Keratinocyte (primary cell): ENCODE data around the gene SCRT2. TPM values are rescaled to one million over a fixed set of nuclear protein-coding genes. Genes with fewer than 3 reads are reported as not detected.
"Not testable (repeated sequence)": the region's sequence is repeated elsewhere in the genome, so short reads cannot be mapped to it uniquely, and the experiment has no call there.

Source experiments
- DNase-seq: peaks from one replicate; pipeline ENCODE4 v3.0.0-alpha.2; 2011; ENCODE audit warnings: low read depth, missing footprints, low spot score
- FAIRE-seq: peaks from 2 replicates; lab custom pipeline; 2011; peaks lifted over from hg19 to GRCh38; lab: Jason Lieb, UNC
- H2AFZ ChIP-seq: 2 replicates; pipeline ENCODE4 v1.6.0; 2012; ENCODE audit warnings: low read length, control low read depth, inconsistent platforms; ENCODE audit not compliant: control insufficient read depth
- H3K27ac ChIP-seq: 2 replicates; pipeline ENCODE4 v1.5.1; 2011; ENCODE audit warnings: low read length; ENCODE audit not compliant: control insufficient read depth, insufficient read depth
- H3K27me3 ChIP-seq: 3 replicates; pipeline ENCODE4 v1.6.0; 2011; ENCODE audit warnings: low read length; ENCODE audit not compliant: control insufficient read depth, insufficient read depth; ENCODE audit errors: extremely low read depth
- H3K36me3 ChIP-seq, 2 experiments: 2 replicates in 1 of 2; 3 replicates in 1 of 2; pipeline ENCODE4 v1.5.1; 2011; ENCODE audit warnings: low read length in 2 of 2, mild to moderate bottlenecking in 1 of 2; ENCODE audit not compliant: control insufficient read depth in 2 of 2, insufficient read depth in 2 of 2; ENCODE audit errors: extremely low read depth in 1 of 2
- H3K4me1 ChIP-seq: 3 replicates; pipeline ENCODE4 v1.5.1; 2011; ENCODE audit warnings: low read length; ENCODE audit not compliant: control insufficient read depth, insufficient read depth; ENCODE audit errors: extremely low read depth
- H3K4me2 ChIP-seq: 3 replicates; pipeline ENCODE4 v1.6.0; 2011; ENCODE audit warnings: low read depth, low read length; ENCODE audit not compliant: control insufficient read depth, insufficient read depth; ENCODE audit errors: extremely low read depth
- H3K4me3 ChIP-seq, 3 experiments: fragments of 200-600 bp in 1 of 3; sonication (generic) in 1 of 3; 2 replicates in 2 of 3; 3 replicates in 1 of 3; pipeline ENCODE4 v1.5.1; 2011 to 2016; ENCODE audit warnings: low read length in 3 of 3, mild to moderate bottlenecking in 3 of 3, control low read depth in 2 of 3, inconsistent platforms in 1 of 3, low read depth in 1 of 3, mixed read lengths in 1 of 3, mixed run types in 1 of 3, moderate library complexity in 1 of 3; ENCODE audit not compliant: control insufficient read depth in 2 of 3, insufficient read depth in 2 of 3; ENCODE audit errors: extremely low read depth in 1 of 3
- H3K79me2 ChIP-seq: 2 replicates; pipeline ENCODE4 v1.6.0; 2012; ENCODE audit warnings: low read length; ENCODE audit not compliant: control insufficient read depth, insufficient read depth
- H3K9ac ChIP-seq: 3 replicates; pipeline ENCODE4 v1.6.0; 2011; ENCODE audit warnings: low read length; ENCODE audit not compliant: control insufficient read depth, insufficient read depth; ENCODE audit errors: extremely low read depth
- H3K9me1 ChIP-seq: 3 replicates; pipeline ENCODE4 v1.6.0; 2011; ENCODE audit warnings: low read length; ENCODE audit not compliant: control insufficient read depth, insufficient read depth; ENCODE audit errors: extremely low read depth
- H3K9me3 ChIP-seq: 2 replicates; pipeline ENCODE4 v1.5.1; 2012; ENCODE audit warnings: low read depth, low read length; ENCODE audit not compliant: control insufficient read depth
- H4K20me1 ChIP-seq: 3 replicates; pipeline ENCODE4 v1.6.0; 2011; ENCODE audit warnings: low read length; ENCODE audit not compliant: control insufficient read depth, insufficient read depth; ENCODE audit errors: extremely low read depth
- CTCF ChIP-seq, 3 experiments: IDR thresholded peaks in 1 of 3; conservative IDR thresholded peaks in 1 of 3; optimal IDR thresholded peaks in 1 of 3; 2 replicates in 2 of 3; 3 replicates in 1 of 3; pipeline versions ENCODE3 to v1.5.1; 2011; ENCODE audit warnings: low read length in 3 of 3, mild to moderate bottlenecking in 3 of 3, moderate library complexity in 2 of 3, control low read depth in 1 of 3, inconsistent platforms in 1 of 3; ENCODE audit not compliant: insufficient read depth in 2 of 3; ENCODE audit errors: extremely low read depth in 1 of 3
- EZH2 ChIP-seq: IDR thresholded peaks from one replicate; pipeline ENCODE4 v1.6.1; 2012; ENCODE audit warnings: inconsistent platforms, mild to moderate bottlenecking, low read length, moderate library complexity
- dilution Hi-C: fragments of 300-500 bp; cut with MboI; formaldehyde crosslinking; loops from one replicate; pipeline ENCODE4 v1.7.0; 2020; ENCODE audit warnings: low sequenced_read_pairs; ENCODE audit not compliant: extremely low pct_ligation_motif_present
- polyA minus RNA-seq, 3 experiments: library from RNA; depleted of rRNA, polyadenylated mRNA; stranded (reverse); fragments of >200 nt; gene quantifications; 1 replicate in 1 of 3; 2 replicates in 1 of 3; 3 replicates in 1 of 3; pipeline ENCODE4 v1.2.3, GENCODE V29; 2011
- polyA plus RNA-seq, 5 experiments: library from polyadenylated mRNA; depleted of rRNA in 3 of 5; stranded (reverse) in 3 of 5; stranded (forward) in 1 of 5; unstranded in 1 of 5; fragments of >200 nt; gene quantifications; 1 replicate in 1 of 5; 2 replicates in 3 of 5; 3 replicates in 1 of 5; pipeline versions ENCODE4 v1.2.1 to v1.2.3, GENCODE V29; 2011 to 2012; ENCODE audit warnings: missing spikeins in 2 of 5, low read depth in 1 of 5, low replicate concordance in 1 of 5

Gene SCRT2
- polyA plus RNA-seq, result not detected in 3 replicates
- polyA plus RNA-seq (2011; ENCODE audit: low read depth), result not detected
- not detected in 2 replicates for polyA plus RNA-seq (2011; cell fraction: cytosol; rRNA removed)
- polyA plus RNA-seq (2011; cell fraction: nucleus; rRNA removed), result not detected in 2 replicates
- polyA plus RNA-seq (2012; ENCODE audit: low replicate concordance), result not detected in 2 replicates
- not detected in 3 replicates for polyA minus RNA-seq
- not detected for polyA minus RNA-seq (2011; cell fraction: cytosol; rRNA and poly(A)+ RNA removed)
- polyA minus RNA-seq (2011; cell fraction: nucleus; rRNA and poly(A)+ RNA removed), result not detected in 2 replicates

DNA sequence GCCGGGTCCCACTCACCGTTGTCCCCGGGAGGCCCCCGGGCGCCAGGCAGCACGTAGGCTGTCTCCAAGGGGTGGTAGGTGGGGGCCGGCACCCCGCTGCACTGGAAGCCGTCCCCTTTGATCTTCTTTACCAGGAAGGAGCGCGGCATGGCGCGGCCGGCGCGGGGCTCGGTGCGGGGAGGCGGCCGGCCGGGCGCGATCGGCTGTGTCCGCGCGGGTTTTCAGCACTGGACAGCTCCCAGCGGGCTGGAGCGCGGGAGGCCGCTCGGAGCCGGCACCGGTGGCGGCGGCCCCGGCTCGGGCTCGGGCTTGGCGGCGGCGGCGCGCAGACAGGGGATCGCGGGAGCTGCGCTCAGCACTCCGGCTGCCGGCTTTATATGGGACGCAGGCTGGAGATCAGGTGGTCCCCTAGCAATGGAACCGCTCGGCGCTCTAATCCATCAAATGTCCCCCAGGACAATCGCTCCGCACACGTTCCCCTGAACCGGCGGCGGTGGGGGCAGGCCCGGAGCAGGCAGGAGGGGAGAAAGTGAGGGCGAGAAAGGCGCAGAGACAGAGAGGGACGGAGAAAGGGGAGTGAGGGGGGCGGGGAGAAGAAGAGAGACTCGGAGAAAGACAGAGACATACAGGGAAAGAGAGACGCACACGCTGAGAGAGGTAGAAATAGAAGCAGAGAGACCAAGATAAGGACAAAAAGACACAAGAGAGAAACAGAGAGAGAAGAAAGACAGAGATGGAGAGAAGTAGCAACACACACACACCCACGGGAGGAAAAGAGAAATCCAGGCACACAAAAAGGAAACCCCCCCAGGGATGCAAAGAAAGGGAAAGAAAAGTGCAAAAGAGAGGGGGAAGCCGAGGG, at the start of gene SCRT2:
Gene SCRT2 (minus strand): TSS at position 350 of the 862 bp plus-strand sequence. CDS start 201 bp downstream, at position 149.
- Histone ChIP-seq H3K36me3 (no peaks in the 10 kb centered on the region), H3K79me2 (no peaks in the 10 kb centered on the region), H3K27me3 (peaks cover 66% of the 10 kb centered on the region), H2AFZ (no peak within 1 kb of the TSS), H4K20me1 (no peaks in the 10 kb centered on the region), H3K9me1 (no peaks in the 10 kb centered on the region), H3K9me3 (no peaks in the 10 kb centered on the region), H3K4me1 (no peaks in the 10 kb centered on the region), H3K4me2 (peak within 1 kb of the TSS; percentile 39), H3K9ac (no peak within 1 kb of the TSS), H3K4me3 (no peak within 1 kb of the TSS), H3K27ac (no peak within 1 kb of the TSS)
- dilution Hi-C loops, result no loop called here
- TF ChIP-seq CTCF (optimal IDR thresholded peaks at IDR 0.05 in 1 of 3, IDR thresholded peaks at IDR 0.05 in 1 of 3, conservative IDR thresholded peaks at IDR 0.05 in 1 of 3; ENCODE audit: extremely low read depth in 1 of 3, insufficient read depth in 2 of 3, low read length in 3 of 3) (no peak), EZH2 (peak; percentile 78)
- DNase-seq, result no peak
- FAIRE-seq, result no peak

DNA sequence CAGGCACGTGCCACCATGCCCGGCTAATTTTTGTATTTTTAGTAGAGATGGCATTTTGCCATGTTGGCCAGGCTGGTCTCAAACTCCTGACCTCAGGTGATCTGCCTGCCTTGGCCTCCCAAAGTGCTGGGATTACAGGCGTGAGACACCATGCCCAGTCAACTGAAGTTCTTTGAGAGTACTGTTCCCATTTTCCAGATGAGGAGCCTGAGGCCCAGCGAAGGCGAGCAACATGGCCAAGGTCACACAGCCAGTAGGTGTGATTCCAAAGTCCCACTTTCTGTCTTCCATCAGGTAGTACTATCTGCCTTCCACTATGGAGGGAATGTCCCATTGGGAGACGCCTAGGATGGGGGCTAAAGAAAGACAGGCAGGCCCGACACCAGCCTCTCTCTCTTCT, 49.2 kb upstream of the SCRT2 start:
- H3K36me3 ChIP-seq, H4K20me1 ChIP-seq, dilution Hi-C loops, H2AFZ ChIP-seq, H3K4me1 ChIP-seq, H3K27ac ChIP-seq, H3K9me1 ChIP-seq, FAIRE-seq, H3K4me2 ChIP-seq, H3K79me2 ChIP-seq, DNase-seq, H3K4me3 ChIP-seq, H3K9me3 ChIP-seq, H3K9ac ChIP-seq: not testable (repeated sequence)
- H3K27me3 ChIP-seq, result peaks cover 46% of the 10 kb centered on the region
